ENCODE measurements around the gene DUSP19.
A peak's percentile ranks its signal among the peaks of the same experiment; 100 is the strongest.
"Not testable (repeated sequence)": the region's sequence is repeated elsewhere in the genome, so short reads cannot be mapped to it uniquely, and the experiment has no call there.

The DUSP19 gene

GRCh38 chr2:183078464-183079138 lies at the start of gene DUSP19:
Gene DUSP19 (plus strand): TSS chr2:183078747. CDS start chr2:183078934, 187 bp downstream.
- peak; percentile 77 for DNase-seq

- no peak for DNase-seq
Observed at GRCh38 chr2:183029219-183029618, 49.3 kb upstream of the DUSP19 start.

GRCh38 chr2:183031911-183032794 lies 46.4 kb upstream of the DUSP19 start:
- no peak for DNase-seq

GRCh38 chr2:183033951-183034350 lies 44.6 kb upstream of the DUSP19 start:
- DNase-seq = no peak

GRCh38 chr2:183034806-183035205 lies 43.7 kb upstream of the DUSP19 start:
- no peak for DNase-seq

GRCh38 chr2:183035298-183035953 lies 43.1 kb upstream of the DUSP19 start:
- DNase-seq = peak; percentile 9

GRCh38 chr2:183035954-183036669 lies 42.4 kb upstream of the DUSP19 start:
- DNase-seq = no peak

- peak; percentile 24 for DNase-seq
Observed at GRCh38 chr2:183037074-183037552, 41.4 kb upstream of the DUSP19 start.

- peak; percentile 5 for DNase-seq
Observed at GRCh38 chr2:183037553-183038340, 40.8 kb upstream of the DUSP19 start.

- DNase-seq = peak; percentile 83
Observed at GRCh38 chr2:183038341-183039300, 39.9 kb upstream of the DUSP19 start, which contains the start of gene NCKAP1. Gene NCKAP1 (minus strand): TSS chr2:183038457. CDS start chr2:183038099, 358 bp downstream.

- DNase-seq = no peak
Observed at GRCh38 chr2:183040604-183041003, 37.9 kb upstream of the DUSP19 start.

GRCh38 chr2:183043580-183043979 lies 35.0 kb upstream of the DUSP19 start:
- DNase-seq = not testable (repeated sequence)

GRCh38 chr2:183047486-183048125 lies 30.9 kb upstream of the DUSP19 start:
- not testable (repeated sequence) for DNase-seq

- DNase-seq = no peak
Observed at GRCh38 chr2:183049420-183049819, 29.1 kb upstream of the DUSP19 start.

GRCh38 chr2:183057333-183057985 lies 21.1 kb upstream of the DUSP19 start:
- no peak for DNase-seq

- DNase-seq = peak; percentile 80
Observed at GRCh38 chr2:183059561-183059960, 19.0 kb upstream of the DUSP19 start.

GRCh38 chr2:183060571-183061231 lies 17.8 kb upstream of the DUSP19 start:
- DNase-seq = no peak

- no peak for DNase-seq
Observed at GRCh38 chr2:183063083-183063482, 15.5 kb upstream of the DUSP19 start.

GRCh38 chr2:183068561-183068960 lies 10.0 kb upstream of the DUSP19 start:
- no peak for DNase-seq

All from NCI-H226 (cell line).